Endothelial cell of umbilical vein (primary cell): ENCODE results near the gene TMEM171. TPM values are rescaled to one million over a fixed set of nuclear protein-coding genes. Genes with fewer than 3 reads are reported as not detected.
A peak's percentile ranks its signal among the peaks of the same experiment; 100 is the strongest.

Source experiments
- BruUV-seq: library from RNA; stranded (reverse); fragments of 400-500 nt; replicated peaks from 2 replicates; lab custom pipeline; 2021; lab: Mats Ljungman, UMichigan
- CTCF ChIA-PET: fragments of 300-600, 350-600 bp; sonication (Branson Sonifier 250); formaldehyde crosslinking; loops from one replicate; lab custom pipeline; 2021; ENCODE audit warnings: antibody characterized with exemption, inconsistent platforms; lab: Charles Lee
- POLR2A ChIA-PET: fragments of 300-600, 350-600 bp; sonication (Branson Sonifier 250); formaldehyde crosslinking; loops from one replicate; lab custom pipeline; 2021; ENCODE audit warnings: antibody characterized with exemption, inconsistent platforms; lab: Charles Lee
- DNase-seq: peaks from one replicate; pipeline ENCODE4 v3.0.0-alpha.2; 2011; ENCODE audit warnings: low read depth, low spot score
- FAIRE-seq: peaks from 2 replicates; lab custom pipeline; 2011; peaks lifted over from hg19 to GRCh38; lab: Jason Lieb, UNC
- H2AFZ ChIP-seq: 2 replicates; pipeline ENCODE4 v1.6.0; 2012; ENCODE audit warnings: low read depth, low read length, control low read depth, inconsistent platforms
- H3K27ac ChIP-seq: 2 replicates; pipeline ENCODE4 v1.5.1; 2011; ENCODE audit warnings: low read depth, mild to moderate bottlenecking, control low read depth, low read length, moderate library complexity; ENCODE audit not compliant: insufficient read depth
- H3K27me3 ChIP-seq, 2 experiments: 2 replicates each; pipeline versions ENCODE4 v1.6.0 to v1.6.1; 2011; ENCODE audit warnings: low read length in 2 of 2, mixed read lengths in 1 of 2; ENCODE audit not compliant: control insufficient read depth in 2 of 2, insufficient read depth in 2 of 2
- H3K36me3 ChIP-seq, 2 experiments: 2 replicates in 1 of 2; 3 replicates in 1 of 2; pipeline ENCODE4 v1.5.1; 2011; ENCODE audit warnings: low read length in 2 of 2, mild to moderate bottlenecking in 1 of 2, moderate library complexity in 1 of 2; ENCODE audit not compliant: control insufficient read depth in 2 of 2, insufficient read depth in 2 of 2; ENCODE audit errors: extremely low read depth in 1 of 2
- H3K4me1 ChIP-seq: 3 replicates; pipeline ENCODE4 v1.5.1; 2011; ENCODE audit warnings: mild to moderate bottlenecking, low read length; ENCODE audit not compliant: control insufficient read depth, insufficient read depth; ENCODE audit errors: extremely low read depth
- H3K4me2 ChIP-seq: 2 replicates; pipeline ENCODE4 v1.6.1; 2011; ENCODE audit warnings: low read length, control low read depth, mixed read lengths; ENCODE audit not compliant: insufficient read depth
- H3K4me3 ChIP-seq, 3 experiments: fragments of 200-600 bp in 1 of 3; sonication (generic), shearing (Covaris generic) in 1 of 3; replicated peaks in 1 of 3; 2 replicates each; pipeline ENCODE4 v1.5.1; 2011 to 2016; ENCODE audit warnings: control low read depth in 3 of 3, low read length in 3 of 3, mild to moderate bottlenecking in 2 of 3, inconsistent platforms in 1 of 3, low read depth in 1 of 3, moderate library complexity in 1 of 3; ENCODE audit not compliant: insufficient read depth in 1 of 3
- H3K79me2 ChIP-seq: 2 replicates; pipeline ENCODE4 v1.6.0; 2012; ENCODE audit warnings: low read length, inconsistent platforms; ENCODE audit not compliant: control insufficient read depth, insufficient read depth
- H3K9ac ChIP-seq: replicated peaks from 2 replicates; pipeline ENCODE3; 2011; ENCODE audit warnings: low read length, control low read depth; ENCODE audit not compliant: insufficient read depth; ENCODE audit errors: extremely low read depth
- H3K9me1 ChIP-seq: replicated peaks from 3 replicates; pipeline ENCODE4 v1.6.0; 2011; ENCODE audit warnings: mild to moderate bottlenecking, low read length; ENCODE audit not compliant: control insufficient read depth, insufficient read depth; ENCODE audit errors: extremely low read depth
- H3K9me3 ChIP-seq: replicated peaks from 2 replicates; pipeline ENCODE4 v1.5.1; 2012; ENCODE audit warnings: low read length, inconsistent platforms; ENCODE audit not compliant: control insufficient read depth, insufficient read depth
- H4K20me1 ChIP-seq: replicated peaks from 2 replicates; pipeline ENCODE3; 2011; ENCODE audit warnings: mild to moderate bottlenecking, low read length; ENCODE audit not compliant: control insufficient read depth, insufficient read depth; ENCODE audit errors: extremely low read depth
- CTCF ChIP-seq, 2 donors: IDR thresholded peaks; 1 replicate in 1 of 2; 2 replicates in 1 of 2; pipeline ENCODE4 v1.5.1; 2011; ENCODE audit warnings: low read length in 2 of 2, mild to moderate bottlenecking in 2 of 2, moderate library complexity in 2 of 2, control low read depth in 1 of 2, inconsistent platforms in 1 of 2, low read depth in 1 of 2; ENCODE audit not compliant: insufficient read depth in 1 of 2; ENCODE audit errors: extremely low read depth in 1 of 2
- EZH2 ChIP-seq: IDR thresholded peaks from 2 replicates; pipeline ENCODE4 v1.6.1; 2012; ENCODE audit warnings: borderline replicate concordance, low read depth, mild to moderate bottlenecking, moderate library complexity, low read length, inconsistent platforms; ENCODE audit not compliant: severe bottlenecking
- FOS ChIP-seq: IDR thresholded peaks from 2 replicates; pipeline ENCODE4 v1.6.1; 2011; ENCODE audit warnings: mild to moderate bottlenecking, low read length, moderate library complexity, borderline replicate concordance; ENCODE audit not compliant: insufficient read depth
- GATA2 ChIP-seq: IDR thresholded peaks from 2 replicates; pipeline ENCODE4 v1.7.0; 2011; ENCODE audit warnings: low read depth, mild to moderate bottlenecking, moderate library complexity, mixed read lengths, low read length; ENCODE audit not compliant: insufficient read length, insufficient read depth
- MAX ChIP-seq: IDR thresholded peaks from 2 replicates; pipeline ENCODE4 v1.6.1; 2011; ENCODE audit not compliant: insufficient read depth, insufficient read length
- MYC ChIP-seq: IDR thresholded peaks from one replicate; pipeline ENCODE4 v1.6.1; 2011; ENCODE audit warnings: mild to moderate bottlenecking, low read depth, low read length
- POLR2A ChIP-seq: IDR thresholded peaks from 2 replicates; pipeline ENCODE4 v1.6.1; 2012; ENCODE audit warnings: low read depth, mild to moderate bottlenecking, control low read depth, low read length
- dilution Hi-C: fragments of 300-500 bp; cut with MboI; formaldehyde crosslinking; loops from one replicate; pipeline ENCODE4 v1.15.0; 2019; ENCODE audit warnings: low sequenced_read_pairs; ENCODE audit not compliant: extremely low pct_ligation_motif_present
- intact Hi-C: fragments of 100-400 bp; cut with micrococcal nuclease; formaldehyde crosslinking; loops from one replicate; pipeline ENCODE4 v1.10.0; 2022
- polyA plus RNA-seq, 4 experiments: library from polyadenylated mRNA; depleted of rRNA in 3 of 4; stranded (reverse) in 3 of 4; unstranded in 1 of 4; fragments of >200 nt; gene quantifications; 2 replicates each; pipeline versions ENCODE4 v1.2.1 to v1.2.3, GENCODE V29; 2011 to 2012; ENCODE audit warnings: missing spikeins in 1 of 4
- total RNA-seq: library from RNA; stranded (reverse); gene quantifications from 2 replicates; pipeline ENCODE4 v1.2.3, GENCODE V29; 2021

The TMEM171 gene
- total and polyA plus RNA-seq, 2 donors (not counting 3 experiments of a cell fraction or from before 2014, with no cell fraction given) = 5.6 to 11.7 TPM

DNA sequence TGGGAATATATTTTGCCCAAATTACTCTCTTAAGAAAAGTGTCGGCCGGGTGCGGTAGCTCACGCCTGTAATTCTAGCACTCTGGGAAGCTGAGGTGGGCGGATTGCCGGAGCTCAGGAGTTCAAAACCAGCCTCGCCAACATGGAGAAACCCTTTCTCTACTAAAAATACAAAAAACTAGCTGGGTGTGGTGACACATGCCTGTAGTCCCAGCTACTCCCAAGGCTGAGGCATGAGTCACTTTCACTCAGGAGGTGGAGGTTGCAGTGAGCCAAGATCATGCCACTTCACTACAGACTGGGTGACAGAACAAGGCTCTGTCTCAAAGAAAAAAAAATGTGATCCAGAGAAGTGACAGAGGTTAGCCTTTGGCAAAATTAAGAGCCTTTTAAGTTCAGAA, 26.4 kb upstream of the TMEM171 start:
- dilution Hi-C loops = no loop called here
- no TSS peak for BruUV-seq

More for the DNA sequence above, 26.4 kb upstream of the TMEM171 start:
- intact Hi-C loops = no loop called here
- DNase-seq = peak; percentile 8
- Histone ChIP-seq H2AFZ (no peak overlapping the region), H3K27me3 (no peaks in the 10 kb centered on the region), H3K4me1 (no peaks in the 10 kb centered on the region), H3K79me2 (no peaks in the 10 kb centered on the region), H3K36me3 (peaks cover 0 to 4% of the 10 kb centered on the region in 2 experiments), H3K4me3 (no peak overlapping the region), H4K20me1 (no peaks in the 10 kb centered on the region), H3K9me1 (no peaks in the 10 kb centered on the region), H3K4me2 (no peak overlapping the region), H3K27ac (no peak overlapping the region), H3K9me3 (no peaks in the 10 kb centered on the region), H3K9ac (no peak overlapping the region)
- peak; percentile 47 for TF ChIP-seq FOS
- TF ChIP-seq MYC = no peak
- no peak for TF ChIP-seq GATA2
- no peak for TF ChIP-seq CTCF (IDR thresholded peaks at IDR 0.05; ENCODE audit: extremely low read depth in 1 of 2, insufficient read depth in 1 of 2, low read depth in 1 of 2, low read length in 2 of 2)
- no peak for TF ChIP-seq EZH2
- no peak for TF ChIP-seq POLR2A
- TF ChIP-seq MAX = no peak
- ChIA-PET POLR2A (no interaction called here), CTCF (interaction anchor here (1.1 to 2.5 kb wide), 4 partner anchors 77 to 124 kb away, joined by 3 to 13 read pairs (median 4); no protein-coding TSS in a partner anchor)
- FAIRE-seq = peak; percentile 38
